IMR-90 (cell line): ENCODE results near the gene IL36G. TPM values are rescaled to one million over a fixed set of nuclear protein-coding genes. Genes with fewer than 3 reads are reported as not detected.

Source experiments
- ATAC-seq: fragments of 200-7000 bp; cut with Tn5 transposase; 2 replicates; pipeline ENCODE4 v1.9.1; 2020; ENCODE audit warnings: low read depth, mild to moderate bottlenecking, moderate library complexity
- BruUV-seq: library from RNA; stranded (reverse); fragments of 400-500 nt; replicated peaks from 2 replicates; lab custom pipeline; 2021; lab: Mats Ljungman, UMichigan
- CTCF ChIA-PET: fragments of 300-600 bp; formaldehyde crosslinking; extraction: SDS; loops from one replicate; lab custom pipeline; 2021; ENCODE audit warnings: antibody characterized with exemption; lab: Yijun Ruan, JAX
- POLR2A ChIA-PET: fragments of 300-600 bp; sonication (Branson Sonifier 250); formaldehyde crosslinking; loops from one replicate; lab custom pipeline; 2022; ENCODE audit warnings: antibody characterized with exemption; ENCODE audit not compliant: unreplicated experiment; lab: Charles Lee
- DNase-seq: peaks from one replicate; pipeline ENCODE4 v3.0.0; 2013
- H2AFZ ChIP-seq: replicated peaks from 2 replicates; pipeline ENCODE3; 2013; ENCODE audit warnings: low read length, mild to moderate bottlenecking; ENCODE audit not compliant: poor library complexity
- H2AK5ac ChIP-seq: 2 replicates; pipeline ENCODE4 v1.6.1; 2013; ENCODE audit warnings: low read depth, low read length, inconsistent platforms
- H2AK9ac ChIP-seq: replicated peaks from 2 replicates; pipeline ENCODE3; 2013; ENCODE audit warnings: mild to moderate bottlenecking, low read depth, low read length, moderate library complexity; ENCODE audit not compliant: poor library complexity
- H2BK120ac ChIP-seq: 2 replicates; pipeline ENCODE4 v1.6.1; 2013; ENCODE audit warnings: low read depth, low read length, inconsistent platforms
- H2BK15ac ChIP-seq: 3 replicates; pipeline ENCODE4 v1.6.1; 2013; ENCODE audit warnings: low read depth, low read length, inconsistent platforms
- H2BK20ac ChIP-seq: 2 replicates; pipeline ENCODE4 v1.6.1; 2013; ENCODE audit warnings: low read depth, mild to moderate bottlenecking, inconsistent platforms, low read length, moderate library complexity
- H2BK5ac ChIP-seq: 2 replicates; pipeline ENCODE4 v1.6.1; 2013; ENCODE audit warnings: mild to moderate bottlenecking, low read depth, low read length, inconsistent platforms; ENCODE audit not compliant: poor library complexity, severe bottlenecking
- H3K14ac ChIP-seq: replicated peaks from 2 replicates; pipeline ENCODE4 v1.6.1; 2013; ENCODE audit warnings: low read depth, low read length, inconsistent platforms
- H3K18ac ChIP-seq: 2 replicates; pipeline ENCODE4 v1.6.1; 2013; ENCODE audit warnings: low read depth, low read length, control low read depth
- H3K23ac ChIP-seq: 2 replicates; pipeline ENCODE4 v1.6.1; 2013; ENCODE audit warnings: low read depth, low read length, inconsistent platforms
- H3K27ac ChIP-seq: 2 replicates; pipeline ENCODE4 v1.5.1; 2013; ENCODE audit warnings: mild to moderate bottlenecking, control low read depth, low read length; ENCODE audit not compliant: insufficient read depth
- H3K27me3 ChIP-seq: 2 replicates; pipeline ENCODE4 v1.6.1; 2013; ENCODE audit warnings: low read length; ENCODE audit not compliant: control insufficient read depth, insufficient read depth
- H3K36me3 ChIP-seq: 2 replicates; pipeline ENCODE4 v1.6.1; 2013; ENCODE audit warnings: low read length, mixed read lengths; ENCODE audit not compliant: control insufficient read depth, insufficient read depth
- H3K4ac ChIP-seq: 2 replicates; pipeline ENCODE4 v1.6.1; 2013; ENCODE audit warnings: low read depth, low read length, inconsistent platforms
- H3K4me1 ChIP-seq: 2 replicates; pipeline ENCODE4 v1.6.1; 2013; ENCODE audit warnings: low read length, mixed read lengths; ENCODE audit not compliant: control insufficient read depth, insufficient read depth
- H3K4me2 ChIP-seq: 2 replicates; pipeline ENCODE4 v1.6.1; 2013; ENCODE audit warnings: low read depth, mild to moderate bottlenecking, control low read depth, low read length, moderate library complexity
- H3K4me3 ChIP-seq: 2 replicates; pipeline ENCODE4 v1.5.1; 2013; ENCODE audit warnings: low read depth, mild to moderate bottlenecking, control low read depth, low read length, moderate library complexity; ENCODE audit not compliant: insufficient read depth
- H3K56ac ChIP-seq: 2 replicates; pipeline ENCODE4 v1.6.1; 2013; ENCODE audit warnings: low read length, inconsistent platforms; ENCODE audit not compliant: insufficient read depth; ENCODE audit errors: extremely low read depth
- H3K79me1 ChIP-seq, 2 experiments: 2 replicates each; pipeline ENCODE4 v1.6.1; 2013; ENCODE audit warnings: low read length in 2 of 2, inconsistent platforms in 1 of 2, low read depth in 1 of 2
- H3K9ac ChIP-seq: 2 replicates; pipeline ENCODE4 v1.6.1; 2013; ENCODE audit warnings: low read depth, low read length, control low read depth
- H3K9me1 ChIP-seq: 2 replicates; pipeline ENCODE4 v1.6.1; 2013; ENCODE audit warnings: low read length, inconsistent platforms; ENCODE audit not compliant: insufficient read depth
- H3K9me3 ChIP-seq: 2 replicates; pipeline ENCODE4 v1.6.1; 2013; ENCODE audit warnings: low read length; ENCODE audit not compliant: control insufficient read depth, insufficient read depth
- H4K20me1 ChIP-seq: 2 replicates; pipeline ENCODE4 v1.6.1; 2013; ENCODE audit warnings: low read length, inconsistent platforms; ENCODE audit not compliant: insufficient read depth
- H4K5ac ChIP-seq: 2 replicates; pipeline ENCODE4 v1.6.1; 2013; ENCODE audit warnings: mild to moderate bottlenecking, low read depth, low read length, control low read depth
- H4K8ac ChIP-seq, 2 experiments: 2 replicates each; pipeline ENCODE4 v1.6.1; 2013; ENCODE audit warnings: low read depth in 2 of 2, low read length in 2 of 2, control low read depth in 1 of 2, inconsistent platforms in 1 of 2
- H4K91ac ChIP-seq: 2 replicates; pipeline ENCODE4 v1.6.1; 2013; ENCODE audit warnings: low read depth, low read length, inconsistent platforms; ENCODE audit not compliant: insufficient read depth
- MAFK ChIP-seq: IDR thresholded peaks from 2 replicates; pipeline ENCODE4 v1.6.1; 2012; ENCODE audit warnings: low read depth, low read length, improper control_type of control experiment
- RCOR1 ChIP-seq: IDR thresholded peaks from 2 replicates; pipeline ENCODE4 v1.6.1; 2012; ENCODE audit warnings: mild to moderate bottlenecking, low read length, improper control_type of control experiment; ENCODE audit not compliant: insufficient replicate concordance
- WGBS, 2 experiments: methylation state at CpG; one replicate each; pipeline versions ENCODE4 v1.1.5 to v1.1.7; 2013; ENCODE audit warnings: missing lambda C conversion rate in 2 of 2; ENCODE audit not compliant: insufficient read length in 1 of 2; ENCODE audit errors: extremely low coverage in 2 of 2; 5-methylcytosine and 5-hydroxymethylcytosine counted together
- dilution Hi-C: fragments of 300-500 bp; cut with HindIII; formaldehyde crosslinking; loops from one replicate; pipeline ENCODE4 v1.14.3; 2018; ENCODE audit warnings: low sequenced_read_pairs; ENCODE audit not compliant: unreplicated experiment
- in situ Hi-C: fragments of 300-500 bp; cut with MboI; formaldehyde crosslinking; loops from 3 replicates; pipeline ENCODE4 v1.14.3; 2019; ENCODE audit warnings: low sequenced_read_pairs, inconsistent platforms, mixed read lengths
- intact Hi-C: fragments of 100-400 bp; cut with micrococcal nuclease; formaldehyde crosslinking; loops from 2 replicates; pipeline ENCODE4 v1.10.0; 2022
- polyA plus RNA-seq, 3 experiments: library from polyadenylated mRNA; depleted of rRNA; stranded (reverse); fragments of >200 nt; gene quantifications; 2 replicates each; pipeline ENCODE4 v1.2.3, GENCODE V29; 2012; ENCODE audit warnings: low replicate concordance in 1 of 3
- total RNA-seq: library from RNA; depleted of rRNA; stranded (reverse); fragments of >200 nt; gene quantifications from 2 replicates; pipeline ENCODE4 v1.2.3, GENCODE V29; 2012

The IL36G gene
- total and polyA plus RNA-seq, 2 of the 4 experiments (the other 2 are of a cell fraction): not detected

GRCh38 chr2:113024764-113025163 is 47.0 kb downstream of the IL36G start:
- no TSS peak for BruUV-seq
- Histone ChIP-seq H2BK5ac (no peak overlapping the region), H2AK5ac (no peak overlapping the region), H3K4ac (no peak overlapping the region), H3K9me1 (no peaks in the 10 kb centered on the region), H3K18ac (no peak overlapping the region), H3K23ac (no peak overlapping the region), H3K9ac (no peak overlapping the region), H2AK9ac (no peak overlapping the region), H3K27ac (no peak overlapping the region), H4K20me1 (no peaks in the 10 kb centered on the region), H3K14ac (no peak overlapping the region), H2BK15ac (no peak overlapping the region), H2BK120ac (no peak overlapping the region), H2BK20ac (no peak overlapping the region), H2AFZ (no peak overlapping the region), H3K27me3 (peaks cover 5% of the 10 kb centered on the region; the same call in 1 of the 2 replicates), H3K9me3 (no peaks in the 10 kb centered on the region), H3K4me3 (no peak overlapping the region), H3K36me3 (no peaks in the 10 kb centered on the region), H4K8ac (no peak overlapping the region), H3K79me1 (no peaks in the 10 kb centered on the region), H3K4me1 (no peaks in the 10 kb centered on the region), H3K4me2 (no peak overlapping the region), H3K56ac (no peak overlapping the region), H4K91ac (no peak overlapping the region), H4K5ac (no peak overlapping the region)
- no peak for DNase-seq
- dilution Hi-C loops (no loop called here), intact Hi-C loops (no loop called here), in situ Hi-C loops (no loop called here)
- ChIA-PET CTCF (no interaction called here), POLR2A (no interaction called here)
- TF ChIP-seq RCOR1 (no peak), MAFK (no peak)
- no CpG with 5 or more reads among the region's 2 CpGs for WGBS, 2 experiments
- ATAC-seq: no peak
